Ovary (tissue), 9 donors: ENCODE results near the gene POU4F1. TPM values are rescaled to one million over a fixed set of nuclear protein-coding genes. Genes with fewer than 3 reads are reported as not detected.

Experiments used
- DNase-seq, 5 donors: peaks; one replicate each; pipeline ENCODE4 v3.0.0-alpha.2; 2019 to 2020
- H3K27ac ChIP-seq, 2 donors: fragments of 200-600 bp; one replicate each; pipeline versions ENCODE4 v1.5.1 to v1.8.0; 2019 to 2022
- H3K27me3 ChIP-seq: fragments of 200-600 bp; one replicate; pipeline ENCODE4 v1.8.0; 2022
- H3K36me3 ChIP-seq: fragments of 200-600 bp; sonication (generic); one replicate; pipeline ENCODE4 v1.5.1; 2019
- H3K4me1 ChIP-seq: one replicate; pipeline ENCODE4 v1.8.1; 2013; ENCODE audit warnings: mild to moderate bottlenecking, moderate library complexity; ENCODE audit not compliant: insufficient read depth
- H3K4me3 ChIP-seq: fragments of 200-600 bp; sonication (generic); one replicate; pipeline ENCODE4 v1.5.1; 2017
- H3K9me3 ChIP-seq, 2 donors: fragments of 200-600 bp in 1 of 2; sonication (generic) in 1 of 2; one replicate each; pipeline versions ENCODE4 v1.5.1 to v1.8.1; 2013 to 2019; ENCODE audit warnings: mild to moderate bottlenecking in 1 of 2, moderate library complexity in 1 of 2
- CTCF ChIP-seq, 3 donors: fragments of 450-650 bp in 2 of 3; fragments of 200-600 bp in 1 of 3; IDR thresholded peaks; one replicate each; pipeline versions ENCODE4 v1.5.1 to v1.8.0; 2016 to 2022; ENCODE audit warnings: antibody characterized with exemption in 3 of 3, mild to moderate bottlenecking in 1 of 3
- EP300 ChIP-seq: sonication (generic); formaldehyde crosslinking; IDR thresholded peaks from one replicate; pipeline ENCODE4 v1.6.1; 2017; ENCODE audit warnings: antibody characterized with exemption
- POLR2A ChIP-seq: fragments of 450-650 bp; IDR thresholded peaks from one replicate; pipeline ENCODE4 v1.6.1; 2017; ENCODE audit warnings: antibody characterized with exemption, mild to moderate bottlenecking, moderate library complexity
- WGBS, 3 donors: extraction: QIAGEN DNeasy Blood & Tissue Kit in 1 of 3; methylation state at CpG; one replicate each; pipeline versions ENCODE4 v1.1.5 to v1.1.7; 2013 to 2017; 5-methylcytosine and 5-hydroxymethylcytosine counted together
- intact Hi-C, 4 donors: fragments of 100-400 bp; cut with DNase I; formaldehyde crosslinking; loops; one replicate each; pipeline versions ENCODE4 v1.11.0 to v1.15.1; 2022 to 2023
- polyA plus RNA-seq, 2 donors: library from polyadenylated mRNA; stranded (reverse); fragments of 200-250 nt in 1 of 2; fragments of 350-450 nt in 1 of 2; fragmentation: Illumina TruSeq in 1 of 2; extraction: RNeasy Lipid Tissue Mini Kit (QIAGEN cat#74804) in 1 of 2; gene quantifications; one replicate each; pipeline ENCODE4 v1.2.3, GENCODE V29; 2013 to 2014
- total RNA-seq, 7 donors: library from RNA; depleted of rRNA in 2 of 7; stranded (reverse); fragments of >200 nt in 2 of 7; fragmentation: NEBNext Ultra II Directional in 3 of 7; extraction: Animal tissue kit (Norgen Biotek cat#: 25700) in 3 of 7; gene quantifications; one replicate each; pipeline versions ENCODE4 v1.1.0 to v1.2.4, GENCODE V29; 2016 to 2023
- donor health status: DM: no; HTN: no; CAD: no; lungs with moderate emphysema.
- donor health status: DM: no; HTN: no; CAD: no.
- donor health status: Bipolar disorder and iron deficiency.
- donor health status: DM: yes; HTN: yes; CAD: no.
- donor health status: DM: no; HTN: no; CAD: no.
- donor health status: DM: yes; HTN: yes; CAD: no.

The POU4F1 gene
- total and polyA plus RNA-seq, 9 donors = 0.02 TPM; not detected in 8

- intact Hi-C loops = no loop called here
- no peak for DNase-seq
- WGBS, 3 donors = 14 to 19% (median 15%) methylated on average over 18 of the region's 18 CpGs
- Histone ChIP-seq H3K36me3 (no peaks in the 10 kb centered on the region), H3K9me3 (no peaks in the 10 kb centered on the region), H3K27ac (no peak overlapping the region), H3K4me3 (no peak overlapping the region), H3K4me1 (no peaks in the 10 kb centered on the region), H3K27me3 (no peaks in the 10 kb centered on the region)
- no peak for TF ChIP-seq POLR2A
- TF ChIP-seq EP300 = no peak
- TF ChIP-seq CTCF (IDR thresholded peaks at IDR 0.05) = no peak
Measured at GRCh38 chr13:78587395-78587794, 16.0 kb downstream of the POU4F1 start.

GRCh38 chr13:78586706-78587105 lies 16.6 kb downstream of the POU4F1 start:
- H3K4me3 ChIP-seq = no peak overlapping the region
- H3K27me3 ChIP-seq = no peaks in the 10 kb centered on the region
- no peaks in the 10 kb centered on the region for H3K4me1 ChIP-seq
- no peaks in the 10 kb centered on the region for H3K36me3 ChIP-seq
- TF ChIP-seq POLR2A (no peak), EP300 (no peak), CTCF (IDR thresholded peaks at IDR 0.05) (no peak)
- H3K9me3 ChIP-seq = no peaks in the 10 kb centered on the region
- H3K27ac ChIP-seq = no peak overlapping the region
- no peak for DNase-seq
- WGBS, 3 donors = 3 to 10% (median 8%) methylated on average over 21 of the region's 21 CpGs
- intact Hi-C loops = no loop called here

GRCh38 chr13:78576261-78576660 lies 27.1 kb downstream of the POU4F1 start:
- Histone ChIP-seq H3K4me3 (no peak overlapping the region), H3K9me3 (no peaks in the 10 kb centered on the region), H3K4me1 (no peaks in the 10 kb centered on the region), H3K27me3 (no peaks in the 10 kb centered on the region), H3K36me3 (no peaks in the 10 kb centered on the region), H3K27ac (no peak overlapping the region)
- no peak for TF ChIP-seq CTCF (IDR thresholded peaks at IDR 0.05)
- 87 to 91% (median 90%) methylated on average over 4 of the region's 4 CpGs for WGBS, 3 donors
- intact Hi-C loops = no loop called here
- no peak for DNase-seq

GRCh38 chr13:78572459-78572858 lies 30.9 kb downstream of the POU4F1 start:
- H3K4me3 ChIP-seq = no peak overlapping the region
- 55 to 58% (median 57%) methylated on average over 5 of the region's 5 CpGs for WGBS, 3 donors
- no peak overlapping the region for H3K27ac ChIP-seq
- no peaks in the 10 kb centered on the region for H3K36me3 ChIP-seq
- DNase-seq = no peak
- no peaks in the 10 kb centered on the region for H3K27me3 ChIP-seq
- no peaks in the 10 kb centered on the region for H3K4me1 ChIP-seq
- H3K9me3 ChIP-seq = no peaks in the 10 kb centered on the region
- TF ChIP-seq CTCF (IDR thresholded peaks at IDR 0.05) (no peak), POLR2A (no peak)
- intact Hi-C loops = no loop called here

GRCh38 chr13:78569029-78569428 lies 34.3 kb downstream of the POU4F1 start:
- no peak overlapping the region for H3K4me3 ChIP-seq
- no peaks in the 10 kb centered on the region for H3K9me3 ChIP-seq
- no peak overlapping the region for H3K27ac ChIP-seq
- no peaks in the 10 kb centered on the region for H3K4me1 ChIP-seq
- no peak for DNase-seq
- no peak for TF ChIP-seq EP300
- no peak for TF ChIP-seq CTCF (IDR thresholded peaks at IDR 0.05)
- no peaks in the 10 kb centered on the region for H3K36me3 ChIP-seq
- 89 to 97% (median 93%) methylated on average over 1 of the region's 1 CpG for WGBS, 3 donors
- no peaks in the 10 kb centered on the region for H3K27me3 ChIP-seq
- intact Hi-C loops = no loop called here
